DND-41 (cell line): Measurements from ENCODE around the gene TIRAP.

Experiments
- EZH2 ChIP-seq: IDR thresholded peaks from 3 replicates; pipeline ENCODE4 v1.6.1; 2012; ENCODE audit warnings: borderline replicate concordance, low read depth, mild to moderate bottlenecking, moderate library complexity, low read length, inconsistent platforms; ENCODE audit not compliant: severe bottlenecking
- TF ChIP-seq, protein P1 (sequence below): IDR thresholded peaks from 2 replicates; pipeline ENCODE4 v1.5.1; 2012; ENCODE audit warnings: borderline replicate concordance, low read length, moderate library complexity, mild to moderate bottlenecking; ENCODE audit not compliant: poor library complexity, severe bottlenecking; ENCODE audit errors: extremely low read depth

DNA sequence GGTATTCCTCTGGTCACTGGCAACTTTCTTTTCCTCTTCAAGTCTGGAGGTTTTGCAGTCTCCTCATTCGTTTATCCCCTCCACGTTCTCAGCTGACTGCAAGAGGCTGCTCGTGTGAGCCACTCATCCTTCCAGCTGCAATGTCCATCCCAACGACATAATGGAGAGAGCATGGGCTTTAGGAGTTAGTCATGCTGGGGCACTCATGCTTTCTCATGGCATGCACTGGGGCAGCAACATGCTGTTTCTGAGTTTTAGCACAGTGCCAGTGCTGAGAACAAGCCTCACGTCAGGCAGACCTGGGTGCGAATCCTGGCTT lies 28.1 kb downstream of the TIRAP start:
- TF ChIP-seq, protein P1, sequence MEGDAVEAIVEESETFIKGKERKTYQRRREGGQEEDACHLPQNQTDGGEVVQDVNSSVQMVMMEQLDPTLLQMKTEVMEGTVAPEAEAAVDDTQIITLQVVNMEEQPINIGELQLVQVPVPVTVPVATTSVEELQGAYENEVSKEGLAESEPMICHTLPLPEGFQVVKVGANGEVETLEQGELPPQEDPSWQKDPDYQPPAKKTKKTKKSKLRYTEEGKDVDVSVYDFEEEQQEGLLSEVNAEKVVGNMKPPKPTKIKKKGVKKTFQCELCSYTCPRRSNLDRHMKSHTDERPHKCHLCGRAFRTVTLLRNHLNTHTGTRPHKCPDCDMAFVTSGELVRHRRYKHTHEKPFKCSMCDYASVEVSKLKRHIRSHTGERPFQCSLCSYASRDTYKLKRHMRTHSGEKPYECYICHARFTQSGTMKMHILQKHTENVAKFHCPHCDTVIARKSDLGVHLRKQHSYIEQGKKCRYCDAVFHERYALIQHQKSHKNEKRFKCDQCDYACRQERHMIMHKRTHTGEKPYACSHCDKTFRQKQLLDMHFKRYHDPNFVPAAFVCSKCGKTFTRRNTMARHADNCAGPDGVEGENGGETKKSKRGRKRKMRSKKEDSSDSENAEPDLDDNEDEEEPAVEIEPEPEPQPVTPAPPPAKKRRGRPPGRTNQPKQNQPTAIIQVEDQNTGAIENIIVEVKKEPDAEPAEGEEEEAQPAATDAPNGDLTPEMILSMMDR, result no peak
- TF ChIP-seq EZH2, result no peak
